Osteoblast (primary cell): ENCODE measurements around the gene SMIM45.

Source experiments
- DNase-seq: peaks from one replicate; pipeline ENCODE4 v3.0.0; 2011; ENCODE audit warnings: low spot score, mixed read lengths; ENCODE audit not compliant: insufficient read length; ENCODE audit errors: missing footprints
- H2AFZ ChIP-seq: 2 replicates; pipeline ENCODE4 v1.6.0; 2011; ENCODE audit warnings: mild to moderate bottlenecking, low read length
- H3K27ac ChIP-seq: 2 replicates; pipeline ENCODE4 v1.5.1; 2011; ENCODE audit warnings: mild to moderate bottlenecking, low read depth, low read length, moderate library complexity
- H3K27me3 ChIP-seq: 2 replicates; pipeline ENCODE4 v1.6.0; 2012; ENCODE audit warnings: mild to moderate bottlenecking, control low read depth, inconsistent platforms, low read length, moderate library complexity; ENCODE audit not compliant: insufficient read depth
- H3K36me3 ChIP-seq: 2 replicates; pipeline ENCODE4 v1.5.1; 2011; ENCODE audit warnings: mild to moderate bottlenecking, low read length, control low read depth, moderate library complexity; ENCODE audit not compliant: insufficient read depth
- H3K4me1 ChIP-seq: 2 replicates; pipeline ENCODE4 v1.5.1; 2011; ENCODE audit warnings: mild to moderate bottlenecking, low read length, control low read depth, moderate library complexity; ENCODE audit not compliant: insufficient read depth
- H3K4me2 ChIP-seq: 2 replicates; pipeline ENCODE4 v1.6.0; 2011; ENCODE audit warnings: mild to moderate bottlenecking, low read length; ENCODE audit not compliant: insufficient read depth
- H3K4me3 ChIP-seq: fragments of 200-600 bp; sonication (generic); 3 replicates; pipeline ENCODE4 v1.5.1; 2012; ENCODE audit warnings: mild to moderate bottlenecking, low read length, inconsistent platforms; ENCODE audit not compliant: insufficient read depth
- H3K79me2 ChIP-seq: 2 replicates; pipeline ENCODE4 v1.6.0; 2012; ENCODE audit warnings: mild to moderate bottlenecking, low read length, control low read depth, inconsistent platforms; ENCODE audit not compliant: insufficient read depth
- H3K9me3 ChIP-seq: 2 replicates; pipeline ENCODE4 v1.5.1; 2011; ENCODE audit warnings: low read depth, low read length, control low read depth
- H4K20me1 ChIP-seq: 2 replicates; pipeline ENCODE4 v1.6.0; 2012; ENCODE audit warnings: mild to moderate bottlenecking, low read length, control low read depth; ENCODE audit not compliant: insufficient read depth
- TF ChIP-seq, protein P1 (sequence below): IDR thresholded peaks from 2 replicates; pipeline ENCODE4 v1.5.1; 2011; ENCODE audit warnings: mild to moderate bottlenecking, low read depth, low read length, moderate library complexity; ENCODE audit errors: extremely low read depth

SMIM45 gene

DNA sequence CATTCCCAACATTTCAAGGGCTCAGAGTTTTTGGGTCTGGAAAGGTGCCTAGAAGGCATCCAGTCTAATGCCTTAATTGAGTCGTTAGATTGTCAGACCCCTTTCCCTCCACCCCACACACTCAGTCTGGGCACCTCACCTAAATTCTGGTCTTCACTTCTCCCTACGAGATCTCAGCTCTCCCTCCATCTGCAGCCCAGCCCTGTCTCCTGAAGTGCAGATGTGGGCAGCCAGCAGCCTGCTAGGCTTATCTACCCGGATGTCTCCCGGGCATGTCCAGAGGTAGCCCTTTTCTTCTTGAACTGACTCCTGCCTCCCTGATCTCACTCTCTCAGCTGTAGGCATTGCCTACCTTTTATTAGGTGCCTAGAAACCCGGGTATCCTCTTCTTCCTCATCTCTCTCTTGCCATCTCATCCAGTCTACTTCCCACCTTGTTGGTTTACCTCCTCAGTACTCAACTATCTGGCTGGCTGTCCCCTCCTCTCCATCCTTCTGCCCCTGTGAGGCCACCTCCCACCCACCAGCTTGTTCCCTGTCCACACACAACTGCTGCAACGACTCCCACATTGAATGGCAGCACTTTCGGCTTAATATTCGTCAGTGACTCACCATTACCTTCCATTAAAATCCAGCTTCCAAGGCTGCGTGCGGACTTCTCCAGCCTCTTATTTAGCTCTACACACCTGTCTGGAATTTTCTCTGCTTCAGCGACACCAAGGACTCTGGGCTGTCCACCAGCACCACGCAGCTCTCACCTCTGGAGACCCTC lies 23.5 kb downstream of the SMIM45 start:
- Histone ChIP-seq H3K79me2 (no peaks in the 10 kb centered on the region), H3K4me3 (no peak overlapping the region), H3K4me1 (no peaks in the 10 kb centered on the region), H3K27me3 (peaks cover 51% of the 10 kb centered on the region), H3K36me3 (no peaks in the 10 kb centered on the region), H3K4me2 (no peak overlapping the region), H4K20me1 (no peaks in the 10 kb centered on the region), H2AFZ (no peak overlapping the region), H3K9me3 (no peaks in the 10 kb centered on the region), H3K27ac (no peak overlapping the region)
- DNase-seq = peak; percentile 87
- TF ChIP-seq, protein P1, sequence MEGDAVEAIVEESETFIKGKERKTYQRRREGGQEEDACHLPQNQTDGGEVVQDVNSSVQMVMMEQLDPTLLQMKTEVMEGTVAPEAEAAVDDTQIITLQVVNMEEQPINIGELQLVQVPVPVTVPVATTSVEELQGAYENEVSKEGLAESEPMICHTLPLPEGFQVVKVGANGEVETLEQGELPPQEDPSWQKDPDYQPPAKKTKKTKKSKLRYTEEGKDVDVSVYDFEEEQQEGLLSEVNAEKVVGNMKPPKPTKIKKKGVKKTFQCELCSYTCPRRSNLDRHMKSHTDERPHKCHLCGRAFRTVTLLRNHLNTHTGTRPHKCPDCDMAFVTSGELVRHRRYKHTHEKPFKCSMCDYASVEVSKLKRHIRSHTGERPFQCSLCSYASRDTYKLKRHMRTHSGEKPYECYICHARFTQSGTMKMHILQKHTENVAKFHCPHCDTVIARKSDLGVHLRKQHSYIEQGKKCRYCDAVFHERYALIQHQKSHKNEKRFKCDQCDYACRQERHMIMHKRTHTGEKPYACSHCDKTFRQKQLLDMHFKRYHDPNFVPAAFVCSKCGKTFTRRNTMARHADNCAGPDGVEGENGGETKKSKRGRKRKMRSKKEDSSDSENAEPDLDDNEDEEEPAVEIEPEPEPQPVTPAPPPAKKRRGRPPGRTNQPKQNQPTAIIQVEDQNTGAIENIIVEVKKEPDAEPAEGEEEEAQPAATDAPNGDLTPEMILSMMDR = no peak

DNA sequence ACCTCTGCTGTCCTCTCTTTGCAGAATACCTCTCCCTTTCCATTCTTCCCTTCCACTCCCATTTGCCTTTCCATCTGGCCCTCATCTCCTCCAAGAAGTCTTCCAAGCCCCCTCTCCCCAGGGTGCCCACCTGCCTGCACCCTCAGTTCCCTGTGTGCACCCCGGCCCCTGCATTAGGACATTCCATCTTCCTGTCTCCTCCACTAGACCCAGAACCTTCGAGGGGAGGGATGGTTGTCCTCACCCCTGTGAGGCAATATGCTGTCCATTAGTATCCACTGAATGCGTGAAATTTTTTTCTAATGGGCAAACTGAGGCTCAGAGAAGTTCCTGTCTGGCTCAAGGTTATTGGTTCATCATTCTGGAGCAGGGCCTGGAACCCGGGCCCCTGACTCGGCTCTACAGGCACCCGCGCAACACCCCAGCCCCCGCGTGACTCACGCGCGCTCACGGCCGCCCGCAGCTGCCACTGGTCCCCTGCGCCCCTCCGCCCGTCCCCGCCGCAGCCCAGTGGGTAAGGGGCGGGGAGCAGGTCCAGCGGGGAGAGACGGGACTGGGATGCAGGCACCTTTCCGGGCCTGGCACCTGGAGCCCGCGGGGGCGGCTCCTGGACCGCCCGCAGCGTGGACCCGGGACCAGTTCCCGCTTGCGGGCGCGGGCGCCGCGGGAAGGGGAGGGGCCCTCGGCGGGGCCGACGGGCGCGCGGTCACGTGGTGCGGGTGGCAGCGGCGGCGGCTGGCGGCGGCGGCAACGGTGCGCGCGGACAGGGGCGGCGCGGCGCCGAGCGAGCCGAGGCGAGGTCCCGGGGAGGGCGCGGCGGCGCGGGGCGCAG lies 24.3 kb downstream of the SMIM45 start:
- H3K27me3 ChIP-seq = peaks cover 47% of the 10 kb centered on the region
- H3K4me1 ChIP-seq = no peaks in the 10 kb centered on the region
- H2AFZ ChIP-seq = no peak overlapping the region
- DNase-seq = peak; percentile 90
- no peaks in the 10 kb centered on the region for H3K79me2 ChIP-seq
- H3K4me3 ChIP-seq = peak overlapping the region; percentile 42
- H3K27ac ChIP-seq = no peak overlapping the region
- H3K36me3 ChIP-seq = no peaks in the 10 kb centered on the region
- peak overlapping the region; percentile 48 for H3K4me2 ChIP-seq
- H3K9me3 ChIP-seq = no peaks in the 10 kb centered on the region
- no peaks in the 10 kb centered on the region for H4K20me1 ChIP-seq
- TF ChIP-seq, protein P1 = no peak

DNA sequence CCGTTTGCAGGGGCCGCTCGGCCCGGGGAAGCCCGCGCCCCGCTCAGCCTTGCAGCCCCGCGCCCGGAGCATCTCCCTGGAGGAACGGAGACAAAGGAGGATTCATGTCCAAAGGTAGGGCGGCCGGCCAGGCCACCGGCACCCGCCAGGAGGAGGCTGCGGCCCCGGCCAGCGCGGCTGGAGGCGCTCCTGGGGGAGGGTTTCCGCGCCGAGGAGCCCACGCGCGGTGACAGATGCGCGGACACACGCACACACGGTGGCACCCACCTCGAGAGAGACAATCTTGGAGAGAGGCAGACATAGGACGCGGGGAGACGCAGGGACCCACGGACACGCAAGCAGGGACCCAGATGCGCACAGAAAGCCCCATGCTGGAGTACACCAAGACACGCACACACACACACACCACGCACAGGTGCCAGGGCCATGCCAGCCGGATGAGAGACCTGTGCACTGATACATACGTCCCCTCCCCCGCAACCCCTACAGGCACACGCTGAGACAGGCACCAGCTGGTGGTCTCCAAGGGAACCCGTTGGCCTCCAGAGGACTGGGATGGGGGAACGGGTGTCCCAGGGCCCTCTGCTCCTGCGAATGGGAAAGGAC lies 25.1 kb downstream of the SMIM45 start:
- H3K9me3 ChIP-seq = no peaks in the 10 kb centered on the region
- H3K27ac ChIP-seq = no peak overlapping the region
- DNase-seq = peak; percentile 79
- no peaks in the 10 kb centered on the region for H4K20me1 ChIP-seq
- H3K36me3 ChIP-seq = no peaks in the 10 kb centered on the region
- peaks cover 46% of the 10 kb centered on the region for H3K27me3 ChIP-seq
- no peak overlapping the region for H3K4me3 ChIP-seq
- H3K79me2 ChIP-seq = no peaks in the 10 kb centered on the region
- H2AFZ ChIP-seq = no peak overlapping the region
- TF ChIP-seq, protein P1 = no peak
- H3K4me1 ChIP-seq = no peaks in the 10 kb centered on the region
- H3K4me2 ChIP-seq = no peak overlapping the region

DNA sequence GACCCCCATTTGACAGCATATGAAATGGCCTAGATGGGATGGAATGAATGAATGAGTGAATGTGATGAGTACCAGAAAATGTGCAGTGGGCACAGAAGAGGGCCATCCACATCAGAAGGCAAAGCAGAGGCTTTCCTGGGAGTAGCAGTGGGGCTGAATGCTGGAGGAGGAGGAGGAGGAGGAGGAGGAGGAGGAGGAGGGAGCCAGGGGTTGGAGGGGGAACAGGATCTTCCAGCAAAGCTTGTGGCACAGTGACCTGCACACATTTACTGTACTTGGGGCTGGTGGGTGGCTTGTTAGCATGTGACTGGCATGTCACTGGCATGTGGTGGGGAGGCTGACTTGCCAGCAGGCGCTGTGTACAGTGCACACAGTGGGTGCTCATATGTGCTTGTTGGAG lies 26.8 kb downstream of the SMIM45 start:
- Histone ChIP-seq H3K27ac (no peak overlapping the region), H3K4me2 (no peak overlapping the region)

More for the DNA sequence above, 26.8 kb downstream of the SMIM45 start:
- Histone ChIP-seq H4K20me1 (no peaks in the 10 kb centered on the region), H2AFZ (no peak overlapping the region), H3K4me1 (no peaks in the 10 kb centered on the region), H3K79me2 (no peaks in the 10 kb centered on the region), H3K4me3 (no peak overlapping the region), H3K36me3 (no peaks in the 10 kb centered on the region), H3K9me3 (no peaks in the 10 kb centered on the region), H3K27me3 (peaks cover 37% of the 10 kb centered on the region)
- TF ChIP-seq, protein P1 = no peak
- DNase-seq = no peak
